ENCODE measurements around the gene CSF1.

Gene CSF1

DNA sequence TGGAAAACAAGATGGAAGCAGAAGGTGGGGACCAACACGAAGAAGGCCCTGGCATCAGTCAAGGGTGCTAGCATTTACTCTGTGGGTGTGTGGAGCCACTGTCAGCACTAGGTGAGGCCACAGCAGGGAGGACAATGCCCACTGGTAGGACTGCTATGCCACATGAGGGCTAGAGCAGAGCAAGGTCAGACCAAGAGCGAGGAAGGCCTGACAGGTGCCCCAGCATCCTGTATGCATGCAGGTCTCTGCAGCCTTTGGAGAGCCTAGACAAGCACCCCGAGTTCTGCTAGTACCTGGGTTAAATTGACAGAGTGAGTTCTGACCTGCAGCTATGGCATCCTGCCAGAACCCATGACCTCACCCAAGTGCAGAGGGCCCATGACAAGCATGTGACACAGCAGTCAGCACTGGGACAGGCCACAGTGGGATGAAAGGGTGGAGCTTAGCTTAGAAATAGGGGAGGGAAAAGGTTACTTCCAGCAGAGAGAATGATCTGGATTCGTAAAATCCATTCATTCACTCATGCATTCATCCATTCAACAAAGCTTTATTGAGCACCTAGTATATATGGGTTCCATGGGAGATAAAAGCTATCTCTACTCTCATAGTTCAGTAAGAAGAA, 9.0 kb upstream of the CSF1 start:
- peak overlapping the region; percentile 21 to 33 for H2BK12ac ChIP-seq (ENCODE audit: low read length in 2 of 2)
- peak overlapping the region in 1 of 2 experiments; percentile 1 for H3K18ac ChIP-seq (ENCODE audit: low read depth in 1 of 2, low read length in 2 of 2)
- H2AK5ac ChIP-seq (ENCODE audit: low read length, severe bottlenecking): no peak overlapping the region
- no peak overlapping the region for H2BK15ac ChIP-seq (ENCODE audit: low read depth, poor library complexity, severe bottlenecking)
- peaks cover 5% of the 10 kb centered on the region for H3K4me1 ChIP-seq (ENCODE audit: control insufficient read depth, insufficient read depth, low read depth, low read length)
- no peak overlapping the region for H2BK120ac ChIP-seq (ENCODE audit: low read depth, low read length)
- no peak overlapping the region for H3K4me3 ChIP-seq (ENCODE audit: insufficient read depth in 1 of 2, low read depth in 1 of 2, low read length in 2 of 2)
- H2BK5ac ChIP-seq (ENCODE audit: low read depth, low read length, poor library complexity, severe bottlenecking): no peak overlapping the region
- H3K27me3 ChIP-seq (ENCODE audit: control insufficient read depth in 1 of 2, insufficient read depth in 1 of 2, low read length in 2 of 2): no peaks in the 10 kb centered on the region
- WGBS: 84% methylated on average over 3 of the region's 4 CpGs
- H3K79me1 ChIP-seq (replicated peaks; ENCODE audit: low read length, poor library complexity, severe bottlenecking): no peaks in the 10 kb centered on the region
- H3K36me3 ChIP-seq (ENCODE audit: control insufficient read depth in 1 of 2, insufficient read depth in 2 of 2, low read depth in 1 of 2, low read length in 2 of 2): no peaks in the 10 kb centered on the region
- no peak overlapping the region for H3K4ac ChIP-seq (ENCODE audit: low read depth in 1 of 2, low read length in 2 of 2)
- no peak overlapping the region for H3K27ac ChIP-seq (ENCODE audit: low read length, poor library complexity, severe bottlenecking)
- no peaks in the 10 kb centered on the region for H3K9me3 ChIP-seq (ENCODE audit: control insufficient read depth, low read length)
- no peak overlapping the region for H4K8ac ChIP-seq (ENCODE audit: low read length)
- no peak for DNase-seq
- H3K14ac ChIP-seq (ENCODE audit: low read length in 2 of 2): no peak overlapping the region
- peak overlapping the region; percentile 34 for H4K91ac ChIP-seq (ENCODE audit: low read length)
- no peak overlapping the region for H3K9ac ChIP-seq (ENCODE audit: low read length)
- no peak overlapping the region for H3K23ac ChIP-seq (ENCODE audit: low read length in 2 of 2)
- no peak overlapping the region for H2AFZ ChIP-seq (ENCODE audit: low read depth, low read length)
- H3K4me2 ChIP-seq (ENCODE audit: low read length, poor library complexity, severe bottlenecking): no peak overlapping the region

DNA sequence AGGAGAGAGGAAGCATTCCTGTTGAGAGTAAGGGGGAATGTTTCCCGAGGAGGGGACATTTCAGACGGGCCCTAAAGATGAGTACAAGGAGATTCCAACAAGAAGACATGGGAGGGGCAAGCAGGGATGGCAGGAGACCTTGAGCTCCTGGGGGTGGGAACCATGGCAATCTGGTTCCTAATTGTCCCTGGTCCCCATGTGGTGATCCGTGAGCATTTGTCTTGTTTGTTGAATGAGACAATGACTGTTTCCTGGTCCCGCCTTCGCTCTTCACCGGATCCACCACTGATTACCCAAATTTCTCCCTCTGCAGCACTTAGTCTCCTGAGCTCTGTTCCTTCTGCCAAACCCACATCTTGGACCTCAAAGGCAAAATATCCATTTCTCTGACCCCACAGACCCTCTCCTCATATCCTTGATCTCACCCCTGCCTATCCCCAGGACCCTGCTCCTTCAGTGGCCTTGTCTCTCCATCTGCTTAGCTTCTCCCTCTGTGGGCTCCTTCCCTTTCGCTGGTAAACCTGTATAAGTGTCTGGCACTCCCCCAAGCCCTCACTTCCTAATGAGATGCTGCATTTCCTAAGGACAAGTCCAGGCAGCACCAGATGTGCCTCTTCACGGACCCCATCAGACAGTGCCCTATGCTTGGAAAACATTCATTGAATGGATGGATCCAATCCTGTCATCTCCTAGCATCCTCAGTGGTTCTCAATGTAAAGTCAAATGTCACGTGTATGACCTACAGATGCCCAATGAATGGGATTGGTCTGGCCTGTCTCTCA, 8.3 kb upstream of the CSF1 start:
- H3K23ac ChIP-seq (ENCODE audit: low read length in 2 of 2): no peak overlapping the region
- H2AK5ac ChIP-seq (ENCODE audit: low read length, severe bottlenecking): no peak overlapping the region
- no peak for DNase-seq
- no peak overlapping the region for H4K8ac ChIP-seq (ENCODE audit: low read length)
- H4K91ac ChIP-seq (ENCODE audit: low read length): no peak overlapping the region
- no peak overlapping the region for H3K4me2 ChIP-seq (ENCODE audit: low read length, poor library complexity, severe bottlenecking)
- no peaks in the 10 kb centered on the region for H3K9me3 ChIP-seq (ENCODE audit: control insufficient read depth, low read length)
- no peak overlapping the region for H3K4ac ChIP-seq (ENCODE audit: low read depth in 1 of 2, low read length in 2 of 2)
- no peak overlapping the region for H3K27ac ChIP-seq (ENCODE audit: low read length, poor library complexity, severe bottlenecking)
- WGBS: 95% methylated on average over 9 of the region's 9 CpGs
- H2BK12ac ChIP-seq (ENCODE audit: low read length in 2 of 2): peak overlapping the region in 1 of 2 experiments; percentile 18
- H3K18ac ChIP-seq (ENCODE audit: low read depth in 1 of 2, low read length in 2 of 2): peak overlapping the region in 1 of 2 experiments; percentile 16
- H2BK15ac ChIP-seq (ENCODE audit: low read depth, poor library complexity, severe bottlenecking): peak overlapping the region; percentile 26
- peaks cover 4% of the 10 kb centered on the region for H3K4me1 ChIP-seq (ENCODE audit: control insufficient read depth, insufficient read depth, low read depth, low read length)
- H3K27me3 ChIP-seq (ENCODE audit: control insufficient read depth in 1 of 2, insufficient read depth in 1 of 2, low read length in 2 of 2): no peaks in the 10 kb centered on the region
- peak overlapping the region; percentile 8 for H2BK120ac ChIP-seq (ENCODE audit: low read depth, low read length)
- H3K4me3 ChIP-seq (ENCODE audit: insufficient read depth in 1 of 2, low read depth in 1 of 2, low read length in 2 of 2): no peak overlapping the region
- no peak overlapping the region for H3K14ac ChIP-seq (ENCODE audit: low read length in 2 of 2)
- H3K79me1 ChIP-seq (replicated peaks; ENCODE audit: low read length, poor library complexity, severe bottlenecking): no peaks in the 10 kb centered on the region
- no peak overlapping the region for H2BK5ac ChIP-seq (ENCODE audit: low read depth, low read length, poor library complexity, severe bottlenecking)
- no peaks in the 10 kb centered on the region for H3K36me3 ChIP-seq (ENCODE audit: control insufficient read depth in 1 of 2, insufficient read depth in 2 of 2, low read depth in 1 of 2, low read length in 2 of 2)
- no peak overlapping the region for H2AFZ ChIP-seq (ENCODE audit: low read depth, low read length)
- no peak overlapping the region for H3K9ac ChIP-seq (ENCODE audit: low read length)

DNA sequence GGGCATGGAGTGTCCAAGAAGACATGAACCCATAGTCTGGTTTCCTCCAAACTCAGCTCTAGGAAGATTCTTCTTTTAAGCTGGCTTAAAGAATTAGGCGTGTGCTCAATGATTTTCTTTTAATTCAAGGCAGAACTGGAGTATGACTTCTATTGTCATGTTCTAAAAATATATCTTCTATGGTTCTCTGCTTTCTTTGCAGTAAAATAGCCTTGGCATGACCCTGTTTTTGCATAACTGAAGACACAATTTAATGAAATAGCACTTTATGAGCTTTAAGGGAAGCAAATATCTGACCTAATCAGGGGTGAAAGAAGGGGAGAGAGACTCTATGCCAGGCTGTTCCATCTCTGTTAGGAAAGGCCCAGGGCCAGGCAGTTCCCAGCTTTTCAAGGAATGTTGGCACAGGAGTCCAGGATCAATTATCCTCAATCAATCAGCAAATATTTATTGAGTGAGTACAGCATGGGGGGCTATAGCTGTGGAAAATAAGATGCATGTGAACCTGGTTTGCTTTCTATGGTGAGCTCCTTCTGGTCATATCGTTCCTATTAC, 7.2 kb upstream of the CSF1 start:
- no peak overlapping the region for H3K18ac ChIP-seq (ENCODE audit: low read depth in 1 of 2, low read length in 2 of 2)
- H4K91ac ChIP-seq (ENCODE audit: low read length): no peak overlapping the region
- no peak overlapping the region for H3K4me2 ChIP-seq (ENCODE audit: low read length, poor library complexity, severe bottlenecking)
- no peak for DNase-seq
- no peak overlapping the region for H3K4ac ChIP-seq (ENCODE audit: low read depth in 1 of 2, low read length in 2 of 2)
- H3K4me1 ChIP-seq (ENCODE audit: control insufficient read depth, insufficient read depth, low read depth, low read length): peaks cover 4% of the 10 kb centered on the region
- no peak overlapping the region for H4K8ac ChIP-seq (ENCODE audit: low read length)
- H3K27ac ChIP-seq (ENCODE audit: low read length, poor library complexity, severe bottlenecking): no peak overlapping the region
- no peak overlapping the region for H2BK5ac ChIP-seq (ENCODE audit: low read depth, low read length, poor library complexity, severe bottlenecking)
- H2AFZ ChIP-seq (ENCODE audit: low read depth, low read length): no peak overlapping the region
- H2AK5ac ChIP-seq (ENCODE audit: low read length, severe bottlenecking): no peak overlapping the region
- no peak overlapping the region for H2BK12ac ChIP-seq (ENCODE audit: low read length in 2 of 2)
- no peaks in the 10 kb centered on the region for H3K79me1 ChIP-seq (replicated peaks; ENCODE audit: low read length, poor library complexity, severe bottlenecking)
- no peaks in the 10 kb centered on the region for H3K36me3 ChIP-seq (ENCODE audit: control insufficient read depth in 1 of 2, insufficient read depth in 2 of 2, low read depth in 1 of 2, low read length in 2 of 2)
- H3K4me3 ChIP-seq (ENCODE audit: insufficient read depth in 1 of 2, low read depth in 1 of 2, low read length in 2 of 2): no peak overlapping the region
- H3K27me3 ChIP-seq (ENCODE audit: control insufficient read depth in 1 of 2, insufficient read depth in 1 of 2, low read length in 2 of 2): no peaks in the 10 kb centered on the region
- no peaks in the 10 kb centered on the region for H3K9me3 ChIP-seq (ENCODE audit: control insufficient read depth, low read length)
- no peak overlapping the region for H3K9ac ChIP-seq (ENCODE audit: low read length)
- no peak overlapping the region for H3K23ac ChIP-seq (ENCODE audit: low read length in 2 of 2)
- H3K14ac ChIP-seq (ENCODE audit: low read length in 2 of 2): no peak overlapping the region
- H2BK15ac ChIP-seq (ENCODE audit: low read depth, poor library complexity, severe bottlenecking): no peak overlapping the region
- no peak overlapping the region for H2BK120ac ChIP-seq (ENCODE audit: low read depth, low read length)
- 100% methylated on average over 2 of the region's 2 CpGs for WGBS

DNA sequence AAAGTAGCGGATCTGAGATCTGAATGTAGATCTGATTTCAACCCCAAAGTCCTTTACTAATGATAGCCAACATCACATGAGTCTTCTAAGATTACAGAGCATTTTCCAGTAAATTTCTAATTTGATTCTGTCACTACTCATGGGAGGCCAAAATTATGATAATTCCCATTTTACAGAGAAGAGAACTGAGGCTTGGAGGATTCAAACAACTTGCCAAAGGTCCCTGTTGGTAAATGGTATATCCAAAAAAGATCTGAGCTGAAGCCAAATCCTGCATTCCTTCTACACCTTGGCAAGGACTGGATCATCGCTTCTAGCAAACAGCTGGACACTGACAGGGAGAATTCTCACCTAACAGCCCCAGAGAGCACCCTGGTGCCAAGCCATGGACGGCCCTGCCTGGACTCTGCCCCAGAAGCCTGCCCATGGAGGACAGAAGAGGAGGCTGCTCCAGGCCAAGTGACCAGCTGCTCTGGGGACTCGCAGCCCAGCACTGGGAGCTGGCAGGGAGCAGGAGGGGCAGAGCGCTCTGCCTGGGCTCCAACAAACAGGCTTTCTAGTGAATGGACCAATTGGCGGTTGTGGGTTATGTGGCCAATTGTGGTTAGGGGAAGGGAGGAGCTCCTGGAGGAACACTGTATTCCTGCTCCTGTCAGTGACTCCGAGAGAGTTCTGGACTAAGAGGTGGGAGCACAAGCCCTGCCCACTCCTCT, 6.4 kb upstream of the CSF1 start:
- no peak overlapping the region for H3K23ac ChIP-seq (ENCODE audit: low read length in 2 of 2)
- H3K27ac ChIP-seq (ENCODE audit: low read length, poor library complexity, severe bottlenecking): no peak overlapping the region
- peak overlapping the region in 1 of 2 experiments; percentile 35 for H3K4ac ChIP-seq (ENCODE audit: low read depth in 1 of 2, low read length in 2 of 2)
- no peak overlapping the region for H3K18ac ChIP-seq (ENCODE audit: low read depth in 1 of 2, low read length in 2 of 2)
- no peak overlapping the region for H3K4me3 ChIP-seq (ENCODE audit: insufficient read depth in 1 of 2, low read depth in 1 of 2, low read length in 2 of 2)
- peak overlapping the region; percentile 67 for H2AK5ac ChIP-seq (ENCODE audit: low read length, severe bottlenecking)
- H3K4me2 ChIP-seq (ENCODE audit: low read length, poor library complexity, severe bottlenecking): no peak overlapping the region
- 96% methylated on average over 7 of the region's 7 CpGs for WGBS
- no peaks in the 10 kb centered on the region for H3K36me3 ChIP-seq (ENCODE audit: control insufficient read depth in 1 of 2, insufficient read depth in 2 of 2, low read depth in 1 of 2, low read length in 2 of 2)
- no peak overlapping the region for H2BK5ac ChIP-seq (ENCODE audit: low read depth, low read length, poor library complexity, severe bottlenecking)
- no peaks in the 10 kb centered on the region for H3K27me3 ChIP-seq (ENCODE audit: control insufficient read depth in 1 of 2, insufficient read depth in 1 of 2, low read length in 2 of 2)
- H3K9me3 ChIP-seq (ENCODE audit: control insufficient read depth, low read length): no peaks in the 10 kb centered on the region
- peaks cover 4% of the 10 kb centered on the region for H3K4me1 ChIP-seq (ENCODE audit: control insufficient read depth, insufficient read depth, low read depth, low read length)
- no peak overlapping the region for H3K9ac ChIP-seq (ENCODE audit: low read length)
- no peak overlapping the region for H4K8ac ChIP-seq (ENCODE audit: low read length)
- no peak overlapping the region for H2AFZ ChIP-seq (ENCODE audit: low read depth, low read length)
- H3K14ac ChIP-seq (ENCODE audit: low read length in 2 of 2): peak overlapping the region in 1 of 2 experiments; percentile 80
- no peak overlapping the region for H4K91ac ChIP-seq (ENCODE audit: low read length)
- peak overlapping the region; percentile 33 for H2BK15ac ChIP-seq (ENCODE audit: low read depth, poor library complexity, severe bottlenecking)
- no peaks in the 10 kb centered on the region for H3K79me1 ChIP-seq (replicated peaks; ENCODE audit: low read length, poor library complexity, severe bottlenecking)
- peak overlapping the region; percentile 40 to 55 for H2BK12ac ChIP-seq (ENCODE audit: low read length in 2 of 2)
- H2BK120ac ChIP-seq (ENCODE audit: low read depth, low read length): no peak overlapping the region
- no peak for DNase-seq

Data from mesenchymal stem cell (in vitro differentiated cells and primary cell).